ENCODE data around the gene MYLK. TPM values are rescaled to one million over a fixed set of nuclear protein-coding genes. Genes with fewer than 3 reads are reported as not detected.

The MYLK gene
- total RNA-seq, 1 donor from 2014 or later: 56.7 TPM

- DNase-seq (ENCODE audit: low read depth in 2 of 2): no peak
Measured at GRCh38 chr3:123792473-123793201, 91.5 kb downstream of the MYLK start.

- DNase-seq (ENCODE audit: low read depth in 2 of 2): peak in 1 of 2 donors; percentile 53
Measured at GRCh38 chr3:123791898-123792297, 92.2 kb downstream of the MYLK start.

GRCh38 chr3:123791417-123791816, 92.7 kb downstream of the MYLK start:
- DNase-seq (ENCODE audit: low read depth in 2 of 2): peak in 1 of 2 donors; percentile 78

- DNase-seq (ENCODE audit: low read depth in 2 of 2): no peak
Measured at GRCh38 chr3:123791073-123791370, 93.1 kb downstream of the MYLK start.

GRCh38 chr3:123790254-123791072, 93.7 kb downstream of the MYLK start:
- DNase-seq (ENCODE audit: low read depth in 2 of 2): no peak

- DNase-seq (ENCODE audit: low read depth in 2 of 2): no peak
Measured at GRCh38 chr3:123789760-123790159, 94.4 kb downstream of the MYLK start.

GRCh38 chr3:123789160-123789559, 95.0 kb downstream of the MYLK start:
- DNase-seq (ENCODE audit: low read depth in 2 of 2): no peak

- no peak for DNase-seq (ENCODE audit: low read depth in 2 of 2)
Measured at GRCh38 chr3:123788710-123789109, 95.4 kb downstream of the MYLK start.

GRCh38 chr3:123787133-123787532, 97.0 kb downstream of the MYLK start:
- no peak for DNase-seq (ENCODE audit: low read depth in 2 of 2)

GRCh38 chr3:123785602-123786001, 98.5 kb downstream of the MYLK start:
- DNase-seq (ENCODE audit: low read depth in 2 of 2): no peak

GRCh38 chr3:123783811-123784210, 100.3 kb downstream of the MYLK start:
- DNase-seq (ENCODE audit: low read depth in 2 of 2): peak; percentile 76 to 90

GRCh38 chr3:123783050-123783689, 101.0 kb downstream of the MYLK start:
- no peak for DNase-seq (ENCODE audit: low read depth in 2 of 2)

GRCh38 chr3:123782488-123782887, 101.6 kb downstream of the MYLK start:
- DNase-seq (ENCODE audit: low read depth in 2 of 2): no peak

GRCh38 chr3:123781571-123782275, 102.4 kb downstream of the MYLK start:
- DNase-seq (ENCODE audit: low read depth in 2 of 2): no peak

GRCh38 chr3:123781138-123781537, 103.0 kb downstream of the MYLK start:
- DNase-seq (ENCODE audit: low read depth in 2 of 2): no peak

- DNase-seq (ENCODE audit: low read depth in 2 of 2): no peak
Measured at GRCh38 chr3:123780656-123781055, 103.5 kb downstream of the MYLK start.

- no peak for DNase-seq (ENCODE audit: low read depth in 2 of 2)
Measured at GRCh38 chr3:123779655-123780231, 104.4 kb downstream of the MYLK start.

GRCh38 chr3:123778991-123779622, 105.0 kb downstream of the MYLK start:
- no peak for DNase-seq (ENCODE audit: low read depth in 2 of 2)

- no peak for DNase-seq (ENCODE audit: low read depth in 2 of 2)
Measured at GRCh38 chr3:123778525-123778924, 105.6 kb downstream of the MYLK start.

- no peak for DNase-seq (ENCODE audit: low read depth in 2 of 2)
Measured at GRCh38 chr3:123776071-123776782, 107.9 kb downstream of the MYLK start.

Data from dermis microvascular lymphatic vessel endothelial cell (primary cell).